WTC11 (cell line): ENCODE data around the gene STK38L. TPM values are rescaled to one million over a fixed set of nuclear protein-coding genes. Genes with fewer than 3 reads are reported as not detected.

Experiments
- ATAC-seq: fragments of 200-7000 bp; cut with Tn5 transposase; 2 replicates; pipeline ENCODE4 v1.10.0; 2021; ENCODE audit warnings: mild to moderate bottlenecking, moderate library complexity
- CTCF ChIA-PET: fragments of 300-600 bp; sonication (Branson Sonifier 250); formaldehyde crosslinking; loops from one replicate; lab custom pipeline; 2021; ENCODE audit warnings: antibody characterized with exemption; lab: Charles Lee
- POLR2A ChIA-PET: fragments of 350-600 bp; sonication (Branson Sonifier 250); formaldehyde crosslinking; loops from one replicate; lab custom pipeline; 2021; ENCODE audit warnings: antibody characterized with exemption; lab: Charles Lee
- DNase-seq: peaks from one replicate; pipeline ENCODE4 v3.0.0; 2021; ENCODE audit warnings: low spot score
- H3K27ac Mint-ChIP-seq: 2 replicates; pipeline ENCODE4 v1.8.0; 2021; ENCODE audit warnings: mixed read lengths
- H3K27me3 Mint-ChIP-seq: 2 replicates; pipeline ENCODE4 v1.8.0; 2021; ENCODE audit warnings: low read depth, mild to moderate bottlenecking, moderate library complexity, mixed read lengths
- H3K36me3 Mint-ChIP-seq: 2 replicates; pipeline ENCODE4 v1.8.0; 2021; ENCODE audit warnings: mixed read lengths
- H3K4me1 Mint-ChIP-seq: 2 replicates; pipeline ENCODE4 v1.8.0; 2022; ENCODE audit warnings: mixed read lengths
- H3K4me3 Mint-ChIP-seq: 2 replicates; pipeline ENCODE4 v1.8.0; 2021; ENCODE audit warnings: mild to moderate bottlenecking, moderate library complexity, mixed read lengths
- H3K9me3 Mint-ChIP-seq: 2 replicates; pipeline ENCODE4 v1.8.0; 2021; ENCODE audit warnings: mixed read lengths
- CREM ChIP-seq: sonication (generic); formaldehyde crosslinking; IDR thresholded peaks from 2 replicates; pipeline ENCODE4 v1.8.1; 2022; ENCODE audit warnings: mild to moderate bottlenecking, missing genetic modification reagents, moderate library complexity
- IRF2 ChIP-seq: sonication (generic); formaldehyde crosslinking; IDR thresholded peaks from 2 replicates; pipeline ENCODE4 v1.8.0; 2022; ENCODE audit warnings: low read depth, missing genetic modification reagents, borderline replicate concordance
- KAT7 ChIP-seq: sonication (generic); formaldehyde crosslinking; IDR thresholded peaks from 2 replicates; pipeline ENCODE4 v1.8.1; 2023; ENCODE audit warnings: missing genetic modification reagents, mild to moderate bottlenecking, borderline replicate concordance
- MXD4 ChIP-seq: fragments of 250-450 bp; sonication (Bioruptor Pico); IDR thresholded peaks from 2 replicates; pipeline ENCODE4 v1.8.0; 2021; ENCODE audit warnings: mild to moderate bottlenecking, moderate library complexity, borderline replicate concordance
- ZNF121 ChIP-seq: sonication (generic); formaldehyde crosslinking; IDR thresholded peaks from 2 replicates; pipeline ENCODE4 v1.8.0; 2023; ENCODE audit warnings: missing genetic modification reagents
- ZNF396 ChIP-seq: fragments of 250-450 bp; sonication (Bioruptor Pico); IDR thresholded peaks from 2 replicates; pipeline ENCODE4 v1.8.0; 2021; ENCODE audit warnings: mild to moderate bottlenecking, moderate library complexity, borderline replicate concordance
- ZNF416 ChIP-seq: fragments of 250-450 bp; sonication (Bioruptor Pico); IDR thresholded peaks from 2 replicates; pipeline ENCODE4 v1.9.0; 2021; ENCODE audit warnings: mild to moderate bottlenecking, inconsistent platforms
- total RNA-seq: library from RNA; stranded (reverse); gene quantifications from 3 replicates; pipeline ENCODE4 v1.2.3, GENCODE V29; 2021
- TF ChIP-seq, protein P1 (sequence below): sonication (generic); formaldehyde crosslinking; IDR thresholded peaks from 2 replicates; pipeline ENCODE4 v1.8.1; 2023; ENCODE audit warnings: mild to moderate bottlenecking, missing genetic modification reagents, borderline replicate concordance
- TF ChIP-seq, protein P2 (sequence below): fragments of 250-450 bp; sonication (Bioruptor Pico); conservative IDR thresholded peaks from 2 replicates; pipeline ENCODE4 v1.9.0; 2021; ENCODE audit warnings: mild to moderate bottlenecking
- TF ChIP-seq, protein P3 (sequence below): sonication (generic); formaldehyde crosslinking; conservative IDR thresholded peaks from 2 replicates; pipeline ENCODE4 v1.8.1; 2023; ENCODE audit warnings: mild to moderate bottlenecking, low read depth, missing genetic modification reagents, moderate library complexity
- TF ChIP-seq, protein P4 (sequence below): sonication (generic); formaldehyde crosslinking; IDR thresholded peaks from 2 replicates; pipeline ENCODE4 v1.8.1; 2022; ENCODE audit warnings: low read depth, mild to moderate bottlenecking, moderate library complexity, missing genetic modification reagents, borderline replicate concordance
- TF ChIP-seq, protein P5 (sequence below): fragments of 250-450 bp; sonication (Bioruptor Pico); IDR thresholded peaks from 2 replicates; pipeline ENCODE4 v2.1.2; 2022; ENCODE audit warnings: mild to moderate bottlenecking, moderate library complexity
- TF ChIP-seq, protein P6 (sequence below): sonication (generic); formaldehyde crosslinking; IDR thresholded peaks from 2 replicates; pipeline ENCODE4 v1.8.1; 2023; ENCODE audit warnings: mild to moderate bottlenecking, moderate library complexity, missing genetic modification reagents

Gene STK38L
- total RNA-seq, 1 experiment from 2014 or later, result 47.2 TPM

DNA sequence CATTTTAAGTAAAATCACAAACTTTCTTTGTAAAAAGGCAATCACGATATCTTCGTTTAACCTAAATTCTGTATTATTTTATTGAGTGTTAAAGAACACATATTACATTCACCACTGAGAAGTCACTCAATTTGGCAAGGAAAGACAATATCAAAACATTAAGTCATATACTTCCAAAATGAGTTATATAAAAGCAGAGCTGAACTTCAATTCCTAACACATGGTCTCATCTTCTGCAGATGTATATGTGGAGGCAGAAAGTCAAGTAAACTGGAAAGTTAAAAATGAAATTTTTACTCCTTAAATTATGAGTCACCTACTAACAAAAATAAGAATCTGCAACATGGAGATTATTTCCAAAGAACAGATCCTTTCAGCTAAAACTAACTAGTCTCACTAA is 117.3 kb downstream of the STK38L start:
- POLR2A ChIA-PET, result no interaction called here
- DNase-seq, result no peak
- H3K27ac Mint-ChIP-seq, result no peak overlapping the region
- no peak for TF ChIP-seq ZNF416 (CRISPR knock-in tag)
- TF ChIP-seq, protein P1, sequence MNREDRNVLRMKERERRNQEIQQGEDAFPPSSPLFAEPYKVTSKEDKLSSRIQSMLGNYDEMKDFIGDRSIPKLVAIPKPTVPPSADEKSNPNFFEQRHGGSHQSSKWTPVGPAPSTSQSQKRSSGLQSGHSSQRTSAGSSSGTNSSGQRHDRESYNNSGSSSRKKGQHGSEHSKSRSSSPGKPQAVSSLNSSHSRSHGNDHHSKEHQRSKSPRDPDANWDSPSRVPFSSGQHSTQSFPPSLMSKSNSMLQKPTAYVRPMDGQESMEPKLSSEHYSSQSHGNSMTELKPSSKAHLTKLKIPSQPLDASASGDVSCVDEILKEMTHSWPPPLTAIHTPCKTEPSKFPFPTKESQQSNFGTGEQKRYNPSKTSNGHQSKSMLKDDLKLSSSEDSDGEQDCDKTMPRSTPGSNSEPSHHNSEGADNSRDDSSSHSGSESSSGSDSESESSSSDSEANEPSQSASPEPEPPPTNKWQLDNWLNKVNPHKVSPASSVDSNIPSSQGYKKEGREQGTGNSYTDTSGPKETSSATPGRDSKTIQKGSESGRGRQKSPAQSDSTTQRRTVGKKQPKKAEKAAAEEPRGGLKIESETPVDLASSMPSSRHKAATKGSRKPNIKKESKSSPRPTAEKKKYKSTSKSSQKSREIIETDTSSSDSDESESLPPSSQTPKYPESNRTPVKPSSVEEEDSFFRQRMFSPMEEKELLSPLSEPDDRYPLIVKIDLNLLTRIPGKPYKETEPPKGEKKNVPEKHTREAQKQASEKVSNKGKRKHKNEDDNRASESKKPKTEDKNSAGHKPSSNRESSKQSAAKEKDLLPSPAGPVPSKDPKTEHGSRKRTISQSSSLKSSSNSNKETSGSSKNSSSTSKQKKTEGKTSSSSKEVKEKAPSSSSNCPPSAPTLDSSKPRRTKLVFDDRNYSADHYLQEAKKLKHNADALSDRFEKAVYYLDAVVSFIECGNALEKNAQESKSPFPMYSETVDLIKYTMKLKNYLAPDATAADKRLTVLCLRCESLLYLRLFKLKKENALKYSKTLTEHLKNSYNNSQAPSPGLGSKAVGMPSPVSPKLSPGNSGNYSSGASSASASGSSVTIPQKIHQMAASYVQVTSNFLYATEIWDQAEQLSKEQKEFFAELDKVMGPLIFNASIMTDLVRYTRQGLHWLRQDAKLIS (CRISPR knock-in tag), result no peak
- no peak for ATAC-seq
- H3K36me3 Mint-ChIP-seq, result no peaks in the 10 kb centered on the region
- no peak overlapping the region for H3K4me3 Mint-ChIP-seq
- H3K9me3 Mint-ChIP-seq, result peaks cover 12% of the 10 kb centered on the region
- H3K4me1 Mint-ChIP-seq, result no peaks in the 10 kb centered on the region
- no peaks in the 10 kb centered on the region for H3K27me3 Mint-ChIP-seq
- CTCF ChIA-PET, result interaction anchor here (0.8 kb wide), 1 partner anchor 22 kb away, joined by 3 read pairs; no protein-coding TSS in a partner anchor

DNA sequence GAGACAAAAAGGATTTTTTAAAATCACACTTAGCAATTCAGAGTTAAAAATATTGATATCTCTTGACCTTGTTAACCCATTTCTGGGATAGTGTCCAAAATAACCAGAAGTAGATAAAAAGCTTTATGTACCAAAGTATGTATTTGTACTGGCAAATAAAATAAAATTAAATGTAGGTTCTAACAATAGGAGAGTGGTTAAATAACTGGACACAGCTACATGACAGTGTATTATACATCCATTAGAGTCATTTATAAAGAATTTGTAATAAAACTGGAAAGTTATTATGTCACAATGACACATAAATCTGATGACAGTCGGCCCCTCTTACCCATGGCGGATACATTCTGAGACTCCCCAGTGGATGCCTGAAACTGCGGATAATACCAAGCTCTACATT is 122.5 kb downstream of the STK38L start:
- ChIA-PET CTCF (no interaction called here), POLR2A (no interaction called here)
- ATAC-seq (no peak), DNase-seq (no peak)
- Mint-ChIP-seq H3K36me3 (peaks cover 4% of the 10 kb centered on the region; the same call in 1 of the 2 replicates), H3K9me3 (peaks cover 12% of the 10 kb centered on the region), H3K27ac (no peak overlapping the region), H3K27me3 (no peaks in the 10 kb centered on the region), H3K4me3 (no peak overlapping the region), H3K4me1 (no peaks in the 10 kb centered on the region)
- TF ChIP-seq IRF2 (CRISPR knock-in tag), result no peak
- TF ChIP-seq, protein P2, sequence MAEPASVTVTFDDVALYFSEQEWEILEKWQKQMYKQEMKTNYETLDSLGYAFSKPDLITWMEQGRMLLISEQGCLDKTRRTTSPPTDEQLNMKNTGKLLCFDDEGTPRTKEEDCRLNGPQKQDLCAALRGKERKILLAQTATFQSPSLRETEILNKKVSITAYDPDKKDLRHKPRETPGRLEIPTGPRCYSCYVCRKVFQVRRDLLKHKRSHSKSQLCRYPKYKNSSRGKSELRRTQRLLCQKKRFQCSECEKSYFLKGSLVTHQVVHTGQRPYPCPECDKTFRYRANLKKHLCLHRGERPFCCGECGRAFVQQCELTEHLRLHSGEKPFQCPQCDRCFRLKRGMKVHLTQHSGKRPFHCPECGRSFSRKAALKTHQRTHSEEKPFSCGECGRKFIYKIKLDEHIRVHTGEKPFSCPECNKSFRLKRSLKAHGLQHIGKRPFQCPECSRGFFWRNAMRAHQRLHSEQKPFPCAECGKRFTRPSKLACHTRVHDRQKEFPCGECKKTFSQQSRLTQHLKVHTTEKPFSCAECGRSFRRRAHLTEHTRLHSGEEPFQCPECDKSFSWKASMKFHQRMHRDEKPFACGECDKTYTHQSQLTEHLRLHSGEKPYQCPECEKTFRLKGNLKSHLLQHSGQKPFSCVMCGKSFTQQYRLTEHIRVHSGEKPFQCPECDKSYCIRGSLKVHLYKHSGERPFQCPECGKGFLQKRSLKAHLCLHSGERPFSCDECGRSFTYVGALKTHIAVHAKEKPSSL (CRISPR knock-in tag), result no peak
- TF ChIP-seq CREM (CRISPR knock-in tag), result no peak
- no peak for TF ChIP-seq KAT7 (CRISPR knock-in tag)
- TF ChIP-seq, protein P3, sequence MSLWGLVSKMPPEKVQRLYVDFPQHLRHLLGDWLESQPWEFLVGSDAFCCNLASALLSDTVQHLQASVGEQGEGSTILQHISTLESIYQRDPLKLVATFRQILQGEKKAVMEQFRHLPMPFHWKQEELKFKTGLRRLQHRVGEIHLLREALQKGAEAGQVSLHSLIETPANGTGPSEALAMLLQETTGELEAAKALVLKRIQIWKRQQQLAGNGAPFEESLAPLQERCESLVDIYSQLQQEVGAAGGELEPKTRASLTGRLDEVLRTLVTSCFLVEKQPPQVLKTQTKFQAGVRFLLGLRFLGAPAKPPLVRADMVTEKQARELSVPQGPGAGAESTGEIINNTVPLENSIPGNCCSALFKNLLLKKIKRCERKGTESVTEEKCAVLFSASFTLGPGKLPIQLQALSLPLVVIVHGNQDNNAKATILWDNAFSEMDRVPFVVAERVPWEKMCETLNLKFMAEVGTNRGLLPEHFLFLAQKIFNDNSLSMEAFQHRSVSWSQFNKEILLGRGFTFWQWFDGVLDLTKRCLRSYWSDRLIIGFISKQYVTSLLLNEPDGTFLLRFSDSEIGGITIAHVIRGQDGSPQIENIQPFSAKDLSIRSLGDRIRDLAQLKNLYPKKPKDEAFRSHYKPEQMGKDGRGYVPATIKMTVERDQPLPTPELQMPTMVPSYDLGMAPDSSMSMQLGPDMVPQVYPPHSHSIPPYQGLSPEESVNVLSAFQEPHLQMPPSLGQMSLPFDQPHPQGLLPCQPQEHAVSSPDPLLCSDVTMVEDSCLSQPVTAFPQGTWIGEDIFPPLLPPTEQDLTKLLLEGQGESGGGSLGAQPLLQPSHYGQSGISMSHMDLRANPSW (CRISPR knock-in tag), result no peak
- TF ChIP-seq, protein P4, sequence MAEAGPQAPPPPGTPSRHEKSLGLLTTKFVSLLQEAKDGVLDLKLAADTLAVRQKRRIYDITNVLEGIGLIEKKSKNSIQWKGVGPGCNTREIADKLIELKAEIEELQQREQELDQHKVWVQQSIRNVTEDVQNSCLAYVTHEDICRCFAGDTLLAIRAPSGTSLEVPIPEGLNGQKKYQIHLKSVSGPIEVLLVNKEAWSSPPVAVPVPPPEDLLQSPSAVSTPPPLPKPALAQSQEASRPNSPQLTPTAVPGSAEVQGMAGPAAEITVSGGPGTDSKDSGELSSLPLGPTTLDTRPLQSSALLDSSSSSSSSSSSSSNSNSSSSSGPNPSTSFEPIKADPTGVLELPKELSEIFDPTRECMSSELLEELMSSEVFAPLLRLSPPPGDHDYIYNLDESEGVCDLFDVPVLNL (CRISPR knock-in tag), result no peak

DNA sequence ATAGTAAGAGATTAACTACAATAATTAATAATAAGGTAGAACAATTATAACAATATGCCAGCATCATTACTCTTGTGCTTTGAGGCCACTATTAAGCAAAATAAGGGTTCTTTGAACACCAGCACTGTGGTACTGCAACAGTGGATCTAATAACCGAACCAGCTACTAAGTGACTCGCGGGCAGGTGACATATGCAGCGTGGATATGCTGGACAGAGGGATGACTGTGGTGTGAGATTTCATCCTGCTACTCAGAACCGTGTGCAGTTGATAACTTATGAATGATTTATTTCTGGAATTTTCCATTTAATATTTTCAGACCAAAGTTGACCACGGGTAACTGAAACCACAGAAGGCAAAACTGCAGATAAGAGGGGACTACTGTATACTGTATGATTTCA is 123.0 kb downstream of the STK38L start:
- Mint-ChIP-seq H3K27me3 (no peaks in the 10 kb centered on the region), H3K4me3 (no peak overlapping the region), H3K36me3 (peaks cover 4% of the 10 kb centered on the region; the same call in 1 of the 2 replicates), H3K4me1 (no peaks in the 10 kb centered on the region), H3K9me3 (peaks cover 12% of the 10 kb centered on the region), H3K27ac (no peak overlapping the region)
- TF ChIP-seq ZNF121 (CRISPR knock-in tag), result no peak
- TF ChIP-seq, protein P5, sequence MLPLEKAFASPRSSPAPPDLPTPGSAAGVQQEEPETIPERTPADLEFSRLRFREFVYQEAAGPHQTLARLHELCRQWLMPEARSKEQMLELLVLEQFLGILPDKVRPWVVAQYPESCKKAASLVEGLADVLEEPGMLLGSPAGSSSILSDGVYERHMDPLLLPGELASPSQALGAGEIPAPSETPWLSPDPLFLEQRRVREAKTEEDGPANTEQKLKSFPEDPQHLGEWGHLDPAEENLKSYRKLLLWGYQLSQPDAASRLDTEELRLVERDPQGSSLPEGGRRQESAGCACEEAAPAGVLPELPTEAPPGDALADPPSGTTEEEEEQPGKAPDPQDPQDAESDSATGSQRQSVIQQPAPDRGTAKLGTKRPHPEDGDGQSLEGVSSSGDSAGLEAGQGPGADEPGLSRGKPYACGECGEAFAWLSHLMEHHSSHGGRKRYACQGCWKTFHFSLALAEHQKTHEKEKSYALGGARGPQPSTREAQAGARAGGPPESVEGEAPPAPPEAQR (CRISPR knock-in tag), result no peak
- TF ChIP-seq, protein P6, sequence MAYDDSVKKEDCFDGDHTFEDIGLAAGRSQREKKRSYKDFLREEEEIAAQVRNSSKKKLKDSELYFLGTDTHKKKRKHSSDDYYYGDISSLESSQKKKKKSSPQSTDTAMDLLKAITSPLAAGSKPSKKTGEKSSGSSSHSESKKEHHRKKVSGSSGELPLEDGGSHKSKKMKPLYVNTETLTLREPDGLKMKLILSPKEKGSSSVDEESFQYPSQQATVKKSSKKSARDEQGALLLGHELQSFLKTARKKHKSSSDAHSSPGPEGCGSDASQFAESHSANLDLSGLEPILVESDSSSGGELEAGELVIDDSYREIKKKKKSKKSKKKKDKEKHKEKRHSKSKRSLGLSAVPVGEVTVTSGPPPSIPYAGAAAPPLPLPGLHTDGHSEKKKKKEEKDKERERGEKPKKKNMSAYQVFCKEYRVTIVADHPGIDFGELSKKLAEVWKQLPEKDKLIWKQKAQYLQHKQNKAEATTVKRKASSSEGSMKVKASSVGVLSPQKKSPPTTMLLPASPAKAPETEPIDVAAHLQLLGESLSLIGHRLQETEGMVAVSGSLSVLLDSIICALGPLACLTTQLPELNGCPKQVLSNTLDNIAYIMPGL (CRISPR knock-in tag), result no peak
- TF ChIP-seq MXD4 (CRISPR knock-in tag), result no peak
- TF ChIP-seq ZNF396 (CRISPR knock-in tag), result no peak
- DNase-seq (no peak), ATAC-seq (no peak)
- ChIA-PET CTCF (no interaction called here), POLR2A (no interaction called here)
